Measurements from ENCODE around the gene PDPN. TPM values are rescaled to one million over a fixed set of nuclear protein-coding genes. Genes with fewer than 3 reads are reported as not detected.
"Not testable (repeated sequence)": the region's sequence is repeated elsewhere in the genome, so short reads cannot be mapped to it uniquely, and the experiment has no call there.

Gene PDPN
- total and polyA plus RNA-seq, 2 donors = 5.4 to 11.8 TPM

DNA sequence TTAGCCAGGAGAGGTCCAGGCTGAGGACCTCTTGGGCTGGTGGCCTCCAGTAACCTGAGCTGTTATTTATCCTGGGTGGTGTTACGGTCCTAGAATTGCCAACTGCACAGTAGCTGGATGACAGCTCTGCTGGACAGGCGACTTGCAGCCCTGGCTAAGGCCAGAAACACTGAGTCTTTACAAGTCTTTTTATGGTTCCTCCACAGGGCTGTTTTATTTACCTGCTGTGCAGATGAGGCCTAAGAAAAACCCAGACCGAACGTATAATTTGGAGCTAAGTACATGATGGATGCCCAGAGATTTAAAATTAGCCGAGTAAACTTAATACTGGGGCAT lies 39.4 kb upstream of the PDPN start:
- Histone ChIP-seq H3K36me3 (ENCODE audit: control insufficient read depth in 2 of 2, insufficient read depth in 2 of 2, low read length in 1 of 2) (no peaks in the 10 kb centered on the region), H3K27me3 (ENCODE audit: control insufficient read depth in 2 of 2, insufficient read depth in 1 of 2, low read length in 1 of 2) (no peaks in the 10 kb centered on the region), H3K27ac (ENCODE audit: low read depth in 1 of 2, low read length in 1 of 2) (no peak overlapping the region), H3K4me1 (ENCODE audit: control insufficient read depth in 2 of 2, insufficient read depth in 2 of 2, low read length in 2 of 2) (no peaks in the 10 kb centered on the region), H3K9me3 (ENCODE audit: control insufficient read depth in 2 of 2, insufficient read depth in 1 of 2, low read length in 1 of 2) (no peaks in the 10 kb centered on the region), H3K4me3 (ENCODE audit: low read length in 2 of 2) (no peak overlapping the region)
- DNase-seq (ENCODE audit: low read depth in 6 of 9, low spot score in 9 of 9) = no peak
- WGBS = 83% methylated on average over 5 of the region's 5 CpGs

DNA sequence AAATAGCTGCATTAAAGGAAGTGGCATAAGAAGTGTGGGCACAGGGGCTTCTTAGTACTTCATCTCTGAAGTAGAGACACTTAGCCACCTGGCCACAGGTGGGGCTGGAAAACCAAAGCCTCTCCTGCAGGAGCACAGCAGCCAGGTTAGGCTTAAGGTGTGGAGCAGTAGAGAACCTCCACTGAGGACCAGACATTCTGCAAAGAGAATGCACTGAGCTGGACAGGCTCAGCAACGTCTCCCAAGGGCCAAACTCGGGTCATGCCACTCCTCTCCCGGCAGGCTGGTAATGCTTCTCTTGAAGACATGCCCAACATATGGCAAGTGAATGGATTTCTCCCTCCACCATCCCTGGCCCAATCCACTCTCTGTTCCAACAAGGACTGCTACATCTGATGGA lies 36.8 kb upstream of the PDPN start:
- no peak for DNase-seq (ENCODE audit: low read depth in 6 of 9, low spot score in 9 of 9)
- Histone ChIP-seq H3K27me3 (ENCODE audit: control insufficient read depth in 2 of 2, insufficient read depth in 1 of 2, low read length in 1 of 2) (no peaks in the 10 kb centered on the region), H3K36me3 (ENCODE audit: control insufficient read depth in 2 of 2, insufficient read depth in 2 of 2, low read length in 1 of 2) (no peaks in the 10 kb centered on the region), H3K27ac (ENCODE audit: low read depth in 1 of 2, low read length in 1 of 2) (no peak overlapping the region), H3K4me1 (ENCODE audit: control insufficient read depth in 2 of 2, insufficient read depth in 2 of 2, low read length in 2 of 2) (no peaks in the 10 kb centered on the region), H3K4me3 (ENCODE audit: low read length in 2 of 2) (no peak overlapping the region), H3K9me3 (ENCODE audit: control insufficient read depth in 2 of 2, insufficient read depth in 1 of 2, low read length in 1 of 2) (no peaks in the 10 kb centered on the region)
- 61% methylated on average over 3 of the region's 3 CpGs for WGBS

DNA sequence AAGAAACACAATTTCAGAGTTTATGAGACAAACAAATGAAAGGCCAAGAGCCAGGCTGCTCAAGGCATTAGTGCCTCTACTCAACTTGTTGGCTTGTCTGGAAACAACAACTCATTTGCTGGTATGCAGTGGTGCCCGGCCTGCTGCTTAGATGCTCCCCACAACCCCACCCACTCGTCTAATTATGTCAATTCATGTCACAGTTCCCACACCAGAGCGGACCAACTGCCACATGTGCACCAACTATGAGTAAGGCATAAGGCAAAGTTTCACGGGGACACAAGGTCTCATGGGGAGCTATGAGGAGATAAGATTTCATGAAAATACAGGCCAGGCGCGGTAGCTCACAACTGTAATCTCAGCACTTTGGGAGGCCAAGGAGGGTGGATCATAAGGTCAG lies 35.4 kb upstream of the PDPN start:
- Histone ChIP-seq H3K27me3 (ENCODE audit: control insufficient read depth in 2 of 2, insufficient read depth in 1 of 2, low read length in 1 of 2) (no peaks in the 10 kb centered on the region), H3K36me3 (ENCODE audit: control insufficient read depth in 2 of 2, insufficient read depth in 2 of 2, low read length in 1 of 2) (no peaks in the 10 kb centered on the region), H3K4me1 (ENCODE audit: control insufficient read depth in 2 of 2, insufficient read depth in 2 of 2, low read length in 2 of 2) (no peaks in the 10 kb centered on the region), H3K9me3 (ENCODE audit: control insufficient read depth in 2 of 2, insufficient read depth in 1 of 2, low read length in 1 of 2) (no peaks in the 10 kb centered on the region), H3K4me3 (ENCODE audit: low read length in 2 of 2) (no peak overlapping the region), H3K27ac (ENCODE audit: low read depth in 1 of 2, low read length in 1 of 2) (no peak overlapping the region)
- DNase-seq (ENCODE audit: low read depth in 6 of 9, low spot score in 9 of 9) = no peak
- 95% methylated on average over 6 of the region's 6 CpGs for WGBS

DNA sequence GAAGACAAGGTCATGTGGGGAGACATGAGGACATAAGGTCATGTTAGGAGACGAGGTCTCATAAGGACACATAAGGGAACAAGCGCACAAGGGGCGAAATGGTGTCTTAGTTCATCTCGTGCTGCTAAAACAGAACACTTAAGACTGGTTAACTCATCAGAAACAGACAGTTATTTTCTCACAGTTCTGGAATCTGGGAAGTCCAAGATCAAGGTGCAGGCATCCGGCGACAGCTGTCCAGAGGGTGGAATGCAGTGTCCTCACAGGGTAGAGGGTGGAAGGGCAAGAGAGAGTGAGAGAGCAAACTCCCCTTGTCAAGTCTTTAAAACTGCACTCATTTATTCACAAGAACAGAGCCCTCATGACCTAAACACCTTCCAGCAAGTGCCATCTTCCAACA lies 34.6 kb upstream of the PDPN start:
- H3K27ac ChIP-seq (ENCODE audit: low read depth in 1 of 2, low read length in 1 of 2) = no peak overlapping the region
- no peaks in the 10 kb centered on the region for H3K4me1 ChIP-seq (ENCODE audit: control insufficient read depth in 2 of 2, insufficient read depth in 2 of 2, low read length in 2 of 2)
- no peak for DNase-seq (ENCODE audit: low read depth in 6 of 9, low spot score in 9 of 9)
- no peaks in the 10 kb centered on the region for H3K36me3 ChIP-seq (ENCODE audit: control insufficient read depth in 2 of 2, insufficient read depth in 2 of 2, low read length in 1 of 2)
- no peaks in the 10 kb centered on the region for H3K9me3 ChIP-seq (ENCODE audit: control insufficient read depth in 2 of 2, insufficient read depth in 1 of 2, low read length in 1 of 2)
- H3K27me3 ChIP-seq (ENCODE audit: control insufficient read depth in 2 of 2, insufficient read depth in 1 of 2, low read length in 1 of 2) = no peaks in the 10 kb centered on the region
- H3K4me3 ChIP-seq (ENCODE audit: low read length in 2 of 2) = no peak overlapping the region
- 96% methylated on average over 6 of the region's 6 CpGs for WGBS

DNA sequence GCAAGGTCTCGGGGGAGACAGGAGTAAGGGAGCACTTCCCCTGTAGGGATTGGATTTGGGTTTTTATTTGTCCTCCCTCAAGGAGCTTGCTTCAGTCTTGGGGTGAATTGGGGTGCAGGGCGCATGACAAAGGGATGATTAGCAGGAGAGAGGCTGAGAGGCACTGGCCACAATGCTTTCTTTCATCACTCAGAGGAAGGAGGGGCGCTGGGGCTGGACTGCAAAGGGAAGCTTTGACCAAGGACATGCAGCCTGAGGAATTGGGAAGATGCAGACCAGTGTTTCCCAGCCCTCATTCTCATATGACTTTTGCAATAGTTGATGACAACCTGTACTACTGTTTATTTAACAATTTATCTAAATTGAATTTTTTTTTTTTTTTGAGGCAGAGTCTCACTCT lies 34.1 kb upstream of the PDPN start:
- 79% methylated on average over 3 of the region's 3 CpGs for WGBS
- no peak overlapping the region for H3K4me3 ChIP-seq (ENCODE audit: low read length in 2 of 2)
- DNase-seq (ENCODE audit: low read depth in 6 of 9, low spot score in 9 of 9) = no peak
- H3K27me3 ChIP-seq (ENCODE audit: control insufficient read depth in 2 of 2, insufficient read depth in 1 of 2, low read length in 1 of 2) = no peaks in the 10 kb centered on the region
- H3K9me3 ChIP-seq (ENCODE audit: control insufficient read depth in 2 of 2, insufficient read depth in 1 of 2, low read length in 1 of 2) = no peaks in the 10 kb centered on the region
- H3K36me3 ChIP-seq (ENCODE audit: control insufficient read depth in 2 of 2, insufficient read depth in 2 of 2, low read length in 1 of 2) = no peaks in the 10 kb centered on the region
- no peak overlapping the region for H3K27ac ChIP-seq (ENCODE audit: low read depth in 1 of 2, low read length in 1 of 2)
- no peaks in the 10 kb centered on the region for H3K4me1 ChIP-seq (ENCODE audit: control insufficient read depth in 2 of 2, insufficient read depth in 2 of 2, low read length in 2 of 2)

DNA sequence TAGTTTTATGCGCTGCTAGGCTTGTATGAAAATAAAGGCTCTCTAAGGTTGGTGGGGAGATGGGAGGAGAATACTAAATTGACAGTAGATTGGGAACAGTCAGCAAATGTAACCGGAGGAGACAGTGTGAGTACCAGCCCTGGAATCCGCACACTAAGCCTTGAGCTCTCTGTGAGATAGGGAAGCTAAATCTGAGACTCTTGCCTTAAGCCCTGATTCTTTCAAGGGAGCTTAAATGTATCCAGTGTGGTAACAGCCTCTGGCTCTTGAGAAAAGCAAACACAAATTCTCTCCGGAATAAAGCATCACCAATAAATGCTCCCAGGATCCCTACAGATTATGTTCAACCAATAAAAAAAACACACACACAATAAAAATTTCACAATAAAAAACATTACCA lies 33.0 kb upstream of the PDPN start:
- DNase-seq (ENCODE audit: low read depth in 6 of 9, low spot score in 9 of 9) = no peak
- no peak overlapping the region for H3K4me3 ChIP-seq (ENCODE audit: low read length in 2 of 2)
- H3K9me3 ChIP-seq (ENCODE audit: control insufficient read depth in 2 of 2, insufficient read depth in 1 of 2, low read length in 1 of 2) = no peaks in the 10 kb centered on the region
- H3K27ac ChIP-seq (ENCODE audit: low read depth in 1 of 2, low read length in 1 of 2) = no peak overlapping the region
- no peaks in the 10 kb centered on the region for H3K27me3 ChIP-seq (ENCODE audit: control insufficient read depth in 2 of 2, insufficient read depth in 1 of 2, low read length in 1 of 2)
- no peaks in the 10 kb centered on the region for H3K4me1 ChIP-seq (ENCODE audit: control insufficient read depth in 2 of 2, insufficient read depth in 2 of 2, low read length in 2 of 2)
- no peaks in the 10 kb centered on the region for H3K36me3 ChIP-seq (ENCODE audit: control insufficient read depth in 2 of 2, insufficient read depth in 2 of 2, low read length in 1 of 2)
- 91% methylated on average over 4 of the region's 4 CpGs for WGBS

DNA sequence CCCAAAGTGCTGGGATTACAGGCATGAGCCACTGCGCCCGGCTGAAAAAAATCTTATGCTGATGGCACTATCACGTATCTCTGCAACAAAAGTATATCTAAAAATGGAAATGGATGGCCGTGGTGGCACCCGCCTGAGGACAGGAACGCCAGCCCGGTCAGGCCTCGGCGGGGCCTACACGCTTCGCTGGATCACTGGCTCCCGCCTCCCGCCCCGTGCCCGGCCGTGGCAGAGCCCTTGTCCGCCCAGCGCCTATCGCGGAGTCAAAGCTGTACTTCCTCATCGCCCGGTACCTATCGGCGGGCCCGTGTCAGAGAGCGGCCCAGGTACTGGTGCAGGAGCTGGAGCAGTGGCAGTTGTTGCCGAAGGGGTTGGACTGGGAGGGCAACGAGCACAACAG lies 28.8 kb upstream of the PDPN start:
- DNase-seq (ENCODE audit: low read depth in 6 of 9, low spot score in 9 of 9) = no peak
- H3K4me3 ChIP-seq (ENCODE audit: low read length in 2 of 2) = no peak overlapping the region
- no peaks in the 10 kb centered on the region for H3K27me3 ChIP-seq (ENCODE audit: control insufficient read depth in 2 of 2, insufficient read depth in 1 of 2, low read length in 1 of 2)
- no peak overlapping the region for H3K27ac ChIP-seq (ENCODE audit: low read depth in 1 of 2, low read length in 1 of 2)
- no peaks in the 10 kb centered on the region for H3K4me1 ChIP-seq (ENCODE audit: control insufficient read depth in 2 of 2, insufficient read depth in 2 of 2, low read length in 2 of 2)
- no peaks in the 10 kb centered on the region for H3K9me3 ChIP-seq (ENCODE audit: control insufficient read depth in 2 of 2, insufficient read depth in 1 of 2, low read length in 1 of 2)
- 96% methylated on average over 28 of the region's 28 CpGs for WGBS
- H3K36me3 ChIP-seq (ENCODE audit: control insufficient read depth in 2 of 2, insufficient read depth in 2 of 2, low read length in 1 of 2) = no peaks in the 10 kb centered on the region

DNA sequence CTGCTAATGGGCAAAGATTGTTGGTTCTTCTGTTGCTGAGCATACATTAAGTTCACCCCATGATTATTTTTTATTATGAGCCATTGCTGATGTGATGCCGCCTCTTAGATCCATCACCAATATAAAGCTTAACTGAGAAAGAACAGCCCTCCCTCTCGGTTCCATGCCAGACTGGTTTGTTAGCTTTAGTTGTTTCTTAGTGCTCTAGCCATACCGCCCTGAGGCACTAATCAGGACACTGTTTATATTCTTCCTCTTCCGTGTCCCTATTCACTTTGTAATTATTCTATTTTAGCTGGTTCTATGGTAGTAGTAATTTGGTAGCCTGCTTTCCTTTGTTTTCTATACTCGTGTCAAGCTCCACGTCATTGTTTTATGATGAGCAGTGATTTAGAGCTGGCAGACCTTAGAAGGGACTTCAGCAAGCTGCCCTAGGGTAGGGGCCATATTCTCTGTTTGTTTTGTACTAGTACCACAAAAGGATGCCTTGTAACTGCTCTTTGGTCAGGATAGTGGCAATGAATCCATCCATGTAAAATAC lies 27.3 kb upstream of the PDPN start:
- H3K27me3 ChIP-seq (ENCODE audit: control insufficient read depth in 2 of 2, insufficient read depth in 1 of 2, low read length in 1 of 2) = no peaks in the 10 kb centered on the region
- no peaks in the 10 kb centered on the region for H3K9me3 ChIP-seq (ENCODE audit: control insufficient read depth in 2 of 2, insufficient read depth in 1 of 2, low read length in 1 of 2)
- 82% methylated on average over 6 of the region's 6 CpGs for WGBS
- H3K4me3 ChIP-seq (ENCODE audit: low read length in 2 of 2) = no peak overlapping the region
- no peak for DNase-seq (ENCODE audit: low read depth in 6 of 9, low spot score in 9 of 9)
- no peak overlapping the region for H3K27ac ChIP-seq (ENCODE audit: low read depth in 1 of 2, low read length in 1 of 2)
- no peaks in the 10 kb centered on the region for H3K36me3 ChIP-seq (ENCODE audit: control insufficient read depth in 2 of 2, insufficient read depth in 2 of 2, low read length in 1 of 2)
- H3K4me1 ChIP-seq (ENCODE audit: control insufficient read depth in 2 of 2, insufficient read depth in 2 of 2, low read length in 2 of 2) = no peaks in the 10 kb centered on the region

DNA sequence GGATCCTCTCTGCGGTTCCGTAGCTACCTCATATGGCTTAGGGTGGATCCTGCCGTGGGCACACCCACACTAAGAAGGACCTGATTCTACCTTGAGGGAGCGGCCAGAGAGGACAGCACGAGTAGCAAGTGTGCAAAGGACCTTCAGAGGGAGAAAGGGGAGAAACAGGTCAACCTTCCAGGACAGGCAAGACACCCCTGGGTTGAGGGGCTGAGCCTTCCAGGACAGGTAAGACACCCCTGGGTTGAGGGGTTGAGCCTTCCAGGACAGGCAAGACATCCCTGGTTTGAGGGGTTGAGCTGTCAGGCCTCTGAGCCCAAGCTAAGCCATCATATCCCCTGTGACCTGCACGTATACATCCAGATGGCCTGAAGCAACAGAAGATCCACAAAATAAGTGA lies 23.1 kb upstream of the PDPN start:
- no peaks in the 10 kb centered on the region for H3K4me1 ChIP-seq (ENCODE audit: control insufficient read depth in 2 of 2, insufficient read depth in 2 of 2, low read length in 2 of 2)
- H3K4me3 ChIP-seq (ENCODE audit: low read length in 2 of 2) = no peak overlapping the region
- WGBS = 90% methylated on average over 6 of the region's 6 CpGs
- no peak overlapping the region for H3K27ac ChIP-seq (ENCODE audit: low read depth in 1 of 2, low read length in 1 of 2)
- H3K9me3 ChIP-seq (ENCODE audit: control insufficient read depth in 2 of 2, insufficient read depth in 1 of 2, low read length in 1 of 2) = no peaks in the 10 kb centered on the region
- H3K27me3 ChIP-seq (ENCODE audit: control insufficient read depth in 2 of 2, insufficient read depth in 1 of 2, low read length in 1 of 2) = no peaks in the 10 kb centered on the region
- no peak for DNase-seq (ENCODE audit: low read depth in 6 of 9, low spot score in 9 of 9)
- no peaks in the 10 kb centered on the region for H3K36me3 ChIP-seq (ENCODE audit: control insufficient read depth in 2 of 2, insufficient read depth in 2 of 2, low read length in 1 of 2)

DNA sequence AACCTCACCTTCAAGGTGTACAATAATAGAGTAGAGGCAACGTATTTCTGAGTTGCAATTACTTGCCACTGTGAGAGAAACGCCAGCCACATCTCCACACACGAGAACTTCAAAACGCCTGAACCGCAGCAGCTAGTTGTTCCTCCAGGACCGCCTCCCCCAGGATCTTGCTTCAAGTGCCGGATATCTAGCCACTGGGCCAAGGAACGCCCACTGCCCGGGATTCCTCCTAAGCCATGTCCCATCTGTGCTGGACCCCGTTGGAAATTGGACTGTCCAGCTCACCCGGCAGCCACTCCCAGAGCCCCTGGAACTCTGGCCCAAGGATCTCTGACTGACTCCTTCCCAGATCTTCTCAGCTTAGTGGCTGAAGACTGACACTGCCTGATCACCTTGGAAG lies 20.7 kb upstream of the PDPN start:
- not testable (repeated sequence) for H3K27me3 ChIP-seq (ENCODE audit: control insufficient read depth in 2 of 2, insufficient read depth in 1 of 2, low read length in 1 of 2); DNase-seq (ENCODE audit: low read depth in 6 of 9, low spot score in 9 of 9); H3K36me3 ChIP-seq (ENCODE audit: control insufficient read depth in 2 of 2, insufficient read depth in 2 of 2, low read length in 1 of 2); H3K4me3 ChIP-seq (ENCODE audit: low read length in 2 of 2); H3K27ac ChIP-seq (ENCODE audit: low read depth in 1 of 2, low read length in 1 of 2); H3K4me1 ChIP-seq (ENCODE audit: control insufficient read depth in 2 of 2, insufficient read depth in 2 of 2, low read length in 2 of 2); H3K9me3 ChIP-seq (ENCODE audit: control insufficient read depth in 2 of 2, insufficient read depth in 1 of 2, low read length in 1 of 2)
- 98% methylated on average over 11 of the region's 11 CpGs for WGBS
